ENCODE measurements around the gene BEGAIN.

Gene BEGAIN

GRCh38 chr14:100541621-100542560 is 45.3 kb downstream of the BEGAIN start:
- no peak for DNase-seq (ENCODE audit: low spot score)
- in situ Hi-C loops (cut with MboI; ENCODE audit: low sequenced_read_pairs, unreplicated experiment), result no loop called here
- TF ChIP-seq CTCF (IDR thresholded peaks at IDR 0.05; ENCODE audit: borderline replicate concordance, control extremely low read depth, extremely low read depth, insufficient read depth, missing control alignments), result no peak

- DNase-seq (ENCODE audit: low spot score), result no peak
- no peak for TF ChIP-seq CTCF (IDR thresholded peaks at IDR 0.05; ENCODE audit: borderline replicate concordance, control extremely low read depth, extremely low read depth, insufficient read depth, missing control alignments)
- in situ Hi-C loops (cut with MboI; ENCODE audit: low sequenced_read_pairs, unreplicated experiment), result no loop called here
These were observed 46.1 kb downstream of the BEGAIN start for GRCh38 chr14:100540926-100541620.

GRCh38 chr14:100540141-100540925 is 46.9 kb downstream of the BEGAIN start:
- DNase-seq (ENCODE audit: low spot score), result no peak
- in situ Hi-C loops (cut with MboI; ENCODE audit: low sequenced_read_pairs, unreplicated experiment), result no loop called here
- TF ChIP-seq CTCF (IDR thresholded peaks at IDR 0.05; ENCODE audit: borderline replicate concordance, control extremely low read depth, extremely low read depth, insufficient read depth, missing control alignments), result no peak

GRCh38 chr14:100539766-100540140 is 47.5 kb downstream of the BEGAIN start:
- DNase-seq (ENCODE audit: low spot score), result no peak
- in situ Hi-C loops (cut with MboI; ENCODE audit: low sequenced_read_pairs, unreplicated experiment), result no loop called here
- TF ChIP-seq CTCF (IDR thresholded peaks at IDR 0.05; ENCODE audit: borderline replicate concordance, control extremely low read depth, extremely low read depth, insufficient read depth, missing control alignments), result no peak

- no peak for TF ChIP-seq CTCF (IDR thresholded peaks at IDR 0.05; ENCODE audit: borderline replicate concordance, control extremely low read depth, extremely low read depth, insufficient read depth, missing control alignments)
- DNase-seq (ENCODE audit: low spot score), result no peak
- in situ Hi-C loops (cut with MboI; ENCODE audit: low sequenced_read_pairs, unreplicated experiment), result no loop called here
These were observed 48.1 kb downstream of the BEGAIN start for GRCh38 chr14:100539003-100539660.
